Upper lobe of left lung (tissue), 4 donors: ENCODE results near the gene ZCWPW1.

Source experiments
- EP300 ChIP-seq, 4 donors: sonication (generic); formaldehyde crosslinking; IDR thresholded peaks; one replicate each; pipeline ENCODE4 v1.5.1; 2017; ENCODE audit warnings: antibody characterized with exemption in 4 of 4, control low read depth in 2 of 4
- POLR2A ChIP-seq, 4 donors: fragments of 450-650 bp; IDR thresholded peaks; one replicate each; pipeline ENCODE4 v1.5.1; 2016 to 2017; ENCODE audit warnings: antibody characterized with exemption in 4 of 4, mild to moderate bottlenecking in 2 of 4
- POLR2AphosphoS5 ChIP-seq, 2 donors: sonication (generic); formaldehyde crosslinking; IDR thresholded peaks; one replicate each; pipeline ENCODE4 v1.5.1; 2017; ENCODE audit warnings: antibody characterized with exemption in 2 of 2
- TF ChIP-seq, protein P1 (sequence below), 6 experiments: fragments of 450-650 bp in 4 of 6; fragments of 200-600 bp in 2 of 6; sonication (generic) in 2 of 6; IDR thresholded peaks; one replicate each; pipeline ENCODE4 v1.5.1; 2016 to 2019; ENCODE audit warnings: antibody characterized with exemption in 6 of 6

DNA sequence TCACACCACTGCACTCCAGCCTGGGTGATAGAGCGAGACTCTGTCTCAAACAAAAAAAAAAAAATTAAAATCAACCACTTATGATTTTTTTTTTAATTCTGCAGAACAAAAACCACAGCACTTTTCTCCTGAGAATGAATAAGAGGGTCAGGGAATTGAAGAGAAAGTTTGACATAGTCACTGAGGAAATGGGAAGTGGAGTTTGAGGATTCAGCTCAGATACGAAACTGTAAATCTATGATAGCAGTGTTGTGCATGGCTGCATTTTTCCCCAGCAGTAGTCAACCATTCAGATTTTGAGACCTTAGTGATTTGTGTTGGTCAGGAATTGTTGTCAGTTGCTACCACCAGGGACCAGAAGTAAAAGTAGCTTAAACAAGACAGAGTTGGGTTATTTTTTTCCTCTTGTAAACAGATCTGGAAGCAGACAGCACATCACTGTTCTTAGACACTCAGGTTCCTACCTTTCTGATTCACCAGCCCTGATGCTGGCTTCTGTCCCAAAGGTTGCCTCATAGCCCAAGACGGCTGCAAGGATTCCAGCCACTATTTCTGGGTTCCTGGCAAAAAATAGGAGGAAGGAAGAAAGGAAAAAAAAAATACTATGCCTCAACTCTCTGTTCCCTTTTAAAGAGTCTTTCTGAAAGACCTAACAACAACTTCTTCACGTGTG lies 35.1 kb downstream of the ZCWPW1 start:
- TF ChIP-seq, protein P1, sequence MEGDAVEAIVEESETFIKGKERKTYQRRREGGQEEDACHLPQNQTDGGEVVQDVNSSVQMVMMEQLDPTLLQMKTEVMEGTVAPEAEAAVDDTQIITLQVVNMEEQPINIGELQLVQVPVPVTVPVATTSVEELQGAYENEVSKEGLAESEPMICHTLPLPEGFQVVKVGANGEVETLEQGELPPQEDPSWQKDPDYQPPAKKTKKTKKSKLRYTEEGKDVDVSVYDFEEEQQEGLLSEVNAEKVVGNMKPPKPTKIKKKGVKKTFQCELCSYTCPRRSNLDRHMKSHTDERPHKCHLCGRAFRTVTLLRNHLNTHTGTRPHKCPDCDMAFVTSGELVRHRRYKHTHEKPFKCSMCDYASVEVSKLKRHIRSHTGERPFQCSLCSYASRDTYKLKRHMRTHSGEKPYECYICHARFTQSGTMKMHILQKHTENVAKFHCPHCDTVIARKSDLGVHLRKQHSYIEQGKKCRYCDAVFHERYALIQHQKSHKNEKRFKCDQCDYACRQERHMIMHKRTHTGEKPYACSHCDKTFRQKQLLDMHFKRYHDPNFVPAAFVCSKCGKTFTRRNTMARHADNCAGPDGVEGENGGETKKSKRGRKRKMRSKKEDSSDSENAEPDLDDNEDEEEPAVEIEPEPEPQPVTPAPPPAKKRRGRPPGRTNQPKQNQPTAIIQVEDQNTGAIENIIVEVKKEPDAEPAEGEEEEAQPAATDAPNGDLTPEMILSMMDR (IDR thresholded peaks at IDR 0.05), result no peak
- TF ChIP-seq POLR2A (IDR thresholded peaks at IDR 0.05) (no peak), POLR2AphosphoS5 (IDR thresholded peaks at IDR 0.05) (no peak), EP300 (IDR thresholded peaks at IDR 0.05) (no peak)
